Neural progenitor cell (in vitro differentiated cells): ENCODE data around the gene CLTCL1.

Source experiments
- EZH2 ChIP-seq: fragments of 200-600 bp; sonication (generic); IDR thresholded peaks from 2 replicates; pipeline ENCODE4 v1.6.1; 2017; ENCODE audit warnings: antibody characterized with exemption, mild to moderate bottlenecking, moderate library complexity
- EZH2phosphoT487 ChIP-seq: fragments of 200-600 bp; sonication (generic); IDR thresholded peaks from 2 replicates; pipeline ENCODE4 v1.6.1; 2017; ENCODE audit warnings: antibody characterized with exemption
- TF ChIP-seq, protein P1 (sequence below): fragments of 200-600 bp; sonication (generic); IDR thresholded peaks from 2 replicates; pipeline ENCODE4 v1.5.1; 2017; ENCODE audit warnings: antibody characterized with exemption, mild to moderate bottlenecking

DNA sequence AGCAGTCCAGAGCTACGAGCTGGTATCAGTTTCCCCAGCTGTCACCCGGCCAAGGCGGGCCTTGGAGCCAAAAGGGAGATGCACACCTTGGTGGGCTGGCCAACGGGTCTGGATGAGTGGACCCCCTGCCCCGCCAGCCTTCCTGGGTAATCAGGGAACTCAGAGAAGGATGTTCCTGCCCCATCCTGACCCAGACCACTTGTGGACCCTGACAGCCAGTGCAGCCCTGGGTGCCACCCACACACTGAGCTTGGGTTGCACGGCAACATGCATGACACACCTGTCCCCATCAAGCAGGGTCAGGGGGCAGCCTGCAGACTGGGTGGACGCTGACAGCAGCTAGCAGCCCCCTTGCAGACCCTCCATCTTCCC lies 121.6 kb downstream of the CLTCL1 start:
- TF ChIP-seq EZH2phosphoT487, result no peak
- TF ChIP-seq, protein P1, sequence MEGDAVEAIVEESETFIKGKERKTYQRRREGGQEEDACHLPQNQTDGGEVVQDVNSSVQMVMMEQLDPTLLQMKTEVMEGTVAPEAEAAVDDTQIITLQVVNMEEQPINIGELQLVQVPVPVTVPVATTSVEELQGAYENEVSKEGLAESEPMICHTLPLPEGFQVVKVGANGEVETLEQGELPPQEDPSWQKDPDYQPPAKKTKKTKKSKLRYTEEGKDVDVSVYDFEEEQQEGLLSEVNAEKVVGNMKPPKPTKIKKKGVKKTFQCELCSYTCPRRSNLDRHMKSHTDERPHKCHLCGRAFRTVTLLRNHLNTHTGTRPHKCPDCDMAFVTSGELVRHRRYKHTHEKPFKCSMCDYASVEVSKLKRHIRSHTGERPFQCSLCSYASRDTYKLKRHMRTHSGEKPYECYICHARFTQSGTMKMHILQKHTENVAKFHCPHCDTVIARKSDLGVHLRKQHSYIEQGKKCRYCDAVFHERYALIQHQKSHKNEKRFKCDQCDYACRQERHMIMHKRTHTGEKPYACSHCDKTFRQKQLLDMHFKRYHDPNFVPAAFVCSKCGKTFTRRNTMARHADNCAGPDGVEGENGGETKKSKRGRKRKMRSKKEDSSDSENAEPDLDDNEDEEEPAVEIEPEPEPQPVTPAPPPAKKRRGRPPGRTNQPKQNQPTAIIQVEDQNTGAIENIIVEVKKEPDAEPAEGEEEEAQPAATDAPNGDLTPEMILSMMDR, result no peak
- peak; percentile 33 for TF ChIP-seq EZH2
